GM12872 (cell line): ENCODE results near the gene HCN1.

Experiments
- TF ChIP-seq, protein P1 (sequence below): IDR thresholded peaks from 3 replicates; pipeline ENCODE4 v1.5.1; 2011; ENCODE audit warnings: low read depth, mild to moderate bottlenecking, low read length, moderate library complexity; ENCODE audit not compliant: insufficient read depth

Gene HCN1

DNA sequence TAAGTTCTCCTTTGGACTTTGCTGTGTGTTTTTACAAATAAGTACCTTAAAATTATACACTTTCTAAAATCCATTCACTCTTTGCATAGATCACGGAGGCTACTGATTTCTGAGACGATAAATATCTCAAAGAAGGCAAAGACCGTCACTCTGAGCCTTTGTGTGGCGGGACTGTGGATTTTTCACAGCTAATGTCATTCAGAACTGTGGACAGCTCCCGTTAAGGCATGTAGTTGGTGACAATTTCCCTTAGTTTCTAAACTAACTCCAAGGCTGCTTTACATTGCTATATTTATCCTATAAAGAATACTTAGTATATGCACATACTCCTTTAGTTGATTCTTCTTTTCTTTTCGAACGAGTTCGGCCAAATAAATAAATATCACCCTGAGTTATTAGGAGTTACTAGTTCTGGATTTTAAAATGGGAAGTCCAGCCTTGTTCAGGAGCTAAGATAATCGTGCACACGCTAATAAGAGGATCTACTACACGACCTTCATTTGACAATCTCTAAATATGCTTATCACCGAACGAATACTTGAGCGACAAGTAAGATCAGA lies 1.8 kb downstream of the HCN1 start:
- TF ChIP-seq, protein P1, sequence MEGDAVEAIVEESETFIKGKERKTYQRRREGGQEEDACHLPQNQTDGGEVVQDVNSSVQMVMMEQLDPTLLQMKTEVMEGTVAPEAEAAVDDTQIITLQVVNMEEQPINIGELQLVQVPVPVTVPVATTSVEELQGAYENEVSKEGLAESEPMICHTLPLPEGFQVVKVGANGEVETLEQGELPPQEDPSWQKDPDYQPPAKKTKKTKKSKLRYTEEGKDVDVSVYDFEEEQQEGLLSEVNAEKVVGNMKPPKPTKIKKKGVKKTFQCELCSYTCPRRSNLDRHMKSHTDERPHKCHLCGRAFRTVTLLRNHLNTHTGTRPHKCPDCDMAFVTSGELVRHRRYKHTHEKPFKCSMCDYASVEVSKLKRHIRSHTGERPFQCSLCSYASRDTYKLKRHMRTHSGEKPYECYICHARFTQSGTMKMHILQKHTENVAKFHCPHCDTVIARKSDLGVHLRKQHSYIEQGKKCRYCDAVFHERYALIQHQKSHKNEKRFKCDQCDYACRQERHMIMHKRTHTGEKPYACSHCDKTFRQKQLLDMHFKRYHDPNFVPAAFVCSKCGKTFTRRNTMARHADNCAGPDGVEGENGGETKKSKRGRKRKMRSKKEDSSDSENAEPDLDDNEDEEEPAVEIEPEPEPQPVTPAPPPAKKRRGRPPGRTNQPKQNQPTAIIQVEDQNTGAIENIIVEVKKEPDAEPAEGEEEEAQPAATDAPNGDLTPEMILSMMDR = no peak

DNA sequence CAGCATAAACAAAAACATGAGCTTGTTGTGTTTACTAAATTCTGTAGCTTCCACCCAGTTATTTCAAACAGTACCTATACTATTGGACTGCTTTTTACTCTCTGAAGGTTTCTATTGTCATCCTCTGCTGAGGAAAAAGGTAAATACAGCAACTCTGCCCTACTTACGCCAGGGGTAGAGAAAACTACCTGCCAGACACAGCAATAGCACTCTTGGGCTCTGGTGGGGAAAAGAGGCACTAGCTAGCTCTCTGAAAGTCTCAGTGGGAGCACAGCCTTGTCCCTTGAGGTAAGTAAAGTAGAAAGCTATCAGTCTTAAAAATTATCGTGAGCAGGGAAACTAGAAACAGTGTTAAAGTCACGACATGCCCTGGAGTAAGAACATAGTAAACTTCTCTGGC lies 3.7 kb downstream of the HCN1 start:
- TF ChIP-seq, protein P1 = no peak

DNA sequence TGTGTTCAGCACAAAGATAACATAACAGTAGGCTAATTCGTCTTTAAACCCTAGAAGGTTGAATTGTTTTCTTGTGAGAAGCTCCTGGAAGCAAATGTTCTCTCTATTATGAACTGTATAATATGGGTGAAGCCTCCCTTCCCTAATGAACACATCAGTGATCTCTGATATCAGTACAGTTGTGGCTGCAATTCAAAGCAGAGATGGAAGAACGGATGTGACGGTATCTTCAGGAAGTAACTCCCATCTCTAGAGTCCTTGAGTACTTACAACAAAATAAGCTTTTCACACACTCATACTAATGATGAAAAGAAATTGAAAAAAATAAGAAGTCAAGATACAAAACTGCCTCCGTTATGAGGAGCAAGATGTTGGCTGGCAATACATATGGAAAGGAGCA lies 4.5 kb downstream of the HCN1 start:
- TF ChIP-seq, protein P1 = no peak

DNA sequence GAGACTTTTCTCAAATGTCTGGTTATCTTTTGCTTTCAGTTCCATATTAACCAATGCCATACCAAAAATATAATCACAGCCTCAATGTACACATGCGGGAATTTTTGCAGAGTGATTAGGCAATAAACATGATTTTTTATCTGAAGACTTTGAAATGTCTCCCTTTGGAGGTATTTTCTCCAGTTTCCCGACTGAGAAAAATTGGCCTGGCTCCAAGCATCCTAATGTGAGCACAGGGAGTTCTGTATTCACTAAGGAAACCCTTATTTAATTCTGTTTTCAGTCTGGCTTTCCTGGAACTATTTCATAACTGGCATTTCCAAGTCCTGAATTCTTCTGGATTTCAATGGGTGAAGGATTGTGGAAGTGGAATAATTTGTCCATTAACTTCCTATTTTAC lies 8.5 kb downstream of the HCN1 start:
- TF ChIP-seq, protein P1 = no peak

DNA sequence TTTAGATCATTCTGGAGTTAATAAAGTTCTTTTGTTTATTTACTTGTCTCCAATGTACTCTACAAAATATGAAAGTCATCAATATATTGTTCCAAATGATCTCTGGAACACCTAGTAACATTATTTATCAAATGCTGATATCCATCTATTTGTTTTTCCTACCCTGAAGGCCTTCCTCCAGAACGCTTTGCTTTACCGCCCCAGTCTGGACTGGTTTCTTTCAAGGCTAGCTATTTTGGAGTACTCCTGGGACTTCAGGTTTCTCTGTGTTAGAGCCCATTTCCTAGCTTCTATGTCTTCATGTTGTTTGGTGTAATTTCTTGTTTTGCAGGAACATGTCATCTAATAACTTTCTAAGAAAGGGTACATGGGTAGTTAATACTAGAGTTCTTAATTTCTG lies 9.6 kb downstream of the HCN1 start:
- TF ChIP-seq, protein P1 = no peak

DNA sequence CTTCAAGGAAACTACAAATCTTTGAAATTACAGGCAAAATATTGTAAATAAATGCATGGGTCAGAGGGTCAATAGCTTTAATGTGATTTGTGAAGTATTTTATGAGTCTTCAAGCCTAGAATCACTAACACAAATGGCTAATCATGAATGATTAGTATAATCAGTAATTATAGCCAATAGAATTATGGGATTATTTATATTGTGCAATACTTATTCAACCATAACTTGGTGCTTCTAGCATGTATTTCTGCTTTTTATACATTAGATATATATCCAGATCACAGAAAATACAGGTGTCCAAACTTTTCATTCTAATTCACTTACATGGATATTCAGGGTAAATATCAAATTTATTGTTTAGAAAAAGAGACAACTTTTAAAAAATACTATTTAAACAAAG lies 12.1 kb downstream of the HCN1 start:
- TF ChIP-seq, protein P1 = no peak

DNA sequence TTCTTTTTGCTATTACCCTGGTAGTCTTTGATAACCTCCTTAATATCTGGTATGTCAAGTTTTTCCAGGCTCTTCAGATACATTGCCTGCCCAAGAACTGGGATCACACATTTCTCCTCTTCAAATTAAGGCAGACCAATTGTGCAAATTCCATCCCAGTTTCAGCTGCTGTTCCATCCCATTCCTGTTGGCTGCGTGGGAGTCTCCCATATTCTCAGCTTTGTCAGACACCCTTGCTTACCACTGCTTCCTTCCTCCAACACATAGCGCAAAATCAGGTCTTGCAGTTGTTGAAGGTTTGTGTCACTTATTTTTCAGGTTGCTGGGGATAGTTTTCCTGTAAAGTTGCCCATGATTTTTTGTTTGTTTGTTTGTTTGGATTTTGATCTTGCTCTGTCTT lies 15.2 kb downstream of the HCN1 start:
- TF ChIP-seq, protein P1 = no peak
